NCI-H146 treated with DMSO at 0.1 percent for 48 hours (cell line): Measurements from ENCODE around the gene NPAS2.

Experiments
- DNase-seq: peaks from one replicate; lab custom pipeline; 2025; ENCODE audit not compliant: unreplicated experiment; lab: John Stamatoyannopoulos, UW

Gene NPAS2

GRCh38 chr2:100903534-100904258, 83.8 kb downstream of the NPAS2 start:
- DNase-seq: no peak

- no peak for DNase-seq
Measured at GRCh38 chr2:100905132-100905805, 85.3 kb downstream of the NPAS2 start.

GRCh38 chr2:100906131-100906530, 86.2 kb downstream of the NPAS2 start:
- no peak for DNase-seq

- no peak for DNase-seq
Measured at GRCh38 chr2:100906679-100907078, 86.7 kb downstream of the NPAS2 start.

GRCh38 chr2:100907832-100908231, 87.9 kb downstream of the NPAS2 start:
- no peak for DNase-seq

- no peak for DNase-seq
Measured at GRCh38 chr2:100909534-100910081, 89.7 kb downstream of the NPAS2 start.

- DNase-seq: no peak
Measured at GRCh38 chr2:100910111-100910510, 90.2 kb downstream of the NPAS2 start.

- no peak for DNase-seq
Measured at GRCh38 chr2:100919316-100919715, 99.4 kb downstream of the NPAS2 start.

- no peak for DNase-seq
Measured at GRCh38 chr2:100921685-100922161, 101.8 kb downstream of the NPAS2 start.

GRCh38 chr2:100923461-100924060, 103.6 kb downstream of the NPAS2 start:
- DNase-seq: no peak

- DNase-seq: no peak
Measured at GRCh38 chr2:100924122-100924519, 104.2 kb downstream of the NPAS2 start.

- no peak for DNase-seq
Measured at GRCh38 chr2:100924520-100925451, 104.8 kb downstream of the NPAS2 start.

GRCh38 chr2:100928235-100928634, 108.3 kb downstream of the NPAS2 start:
- no peak for DNase-seq

GRCh38 chr2:100929147-100929546, 109.2 kb downstream of the NPAS2 start:
- DNase-seq: no peak

- no peak for DNase-seq
Measured at GRCh38 chr2:100934504-100935371, 114.8 kb downstream of the NPAS2 start.

- DNase-seq: no peak
Measured at GRCh38 chr2:100935372-100935752, 115.4 kb downstream of the NPAS2 start.

GRCh38 chr2:100936070-100936741, 116.3 kb downstream of the NPAS2 start:
- no peak for DNase-seq

- no peak for DNase-seq
Measured at GRCh38 chr2:100936972-100937542, 117.1 kb downstream of the NPAS2 start.
